H9 (cell line): Measurements from ENCODE around the gene OVCH2. TPM values are rescaled to one million over a fixed set of nuclear protein-coding genes. Genes with fewer than 3 reads are reported as not detected.
A peak's percentile ranks its signal among the peaks of the same experiment; 100 is the strongest.

Source experiments
- DNase-seq: peaks from one replicate; pipeline ENCODE4 v3.0.0-alpha.2; 2017
- H2AFZ ChIP-seq: one replicate; pipeline ENCODE4 v1.6.1; 2013; ENCODE audit warnings: mild to moderate bottlenecking, low read length, control low read depth, moderate library complexity
- H2AK5ac ChIP-seq: 2 replicates; pipeline ENCODE4 v1.6.1; 2013; ENCODE audit warnings: low read length, control low read depth, mixed read lengths; ENCODE audit not compliant: insufficient read length
- H2BK120ac ChIP-seq: one replicate; pipeline ENCODE4 v1.6.1; 2013; ENCODE audit warnings: low read depth, mild to moderate bottlenecking, low read length, control low read depth, inconsistent platforms; ENCODE audit not compliant: poor library complexity, severe bottlenecking
- H2BK12ac ChIP-seq: 2 replicates; pipeline ENCODE4 v1.6.1; 2013; ENCODE audit warnings: low read length, control low read depth, mixed read lengths, low read depth; ENCODE audit not compliant: insufficient read length
- H2BK15ac ChIP-seq: 2 replicates; pipeline ENCODE4 v1.6.1; 2013; ENCODE audit warnings: low read depth, low read length, control low read depth
- H2BK20ac ChIP-seq: one replicate; pipeline ENCODE4 v1.6.1; 2013; ENCODE audit warnings: low read depth, mild to moderate bottlenecking, low read length, control low read depth, inconsistent platforms; ENCODE audit not compliant: poor library complexity, severe bottlenecking
- H2BK5ac ChIP-seq: 2 replicates; pipeline ENCODE4 v1.6.1; 2013; ENCODE audit warnings: low read length, control low read depth, mixed read lengths; ENCODE audit not compliant: insufficient read length
- H3K14ac ChIP-seq: 2 replicates; pipeline ENCODE4 v1.6.1; 2013; ENCODE audit warnings: low read length, control low read depth; ENCODE audit not compliant: insufficient read depth
- H3K18ac ChIP-seq: 2 replicates; pipeline ENCODE4 v1.6.1; 2013; ENCODE audit warnings: low read depth, mild to moderate bottlenecking, mixed read lengths, low read length, control low read depth; ENCODE audit not compliant: insufficient read length
- H3K23ac ChIP-seq: 2 replicates; pipeline ENCODE4 v1.6.1; 2013; ENCODE audit warnings: low read length, control low read depth, mixed read lengths, low read depth; ENCODE audit not compliant: insufficient read length
- H3K23me2 ChIP-seq: 2 replicates; pipeline ENCODE4 v1.6.1; 2013; ENCODE audit warnings: low read depth, mild to moderate bottlenecking, mixed read lengths, low read length, control low read depth; ENCODE audit not compliant: insufficient read length, poor library complexity, severe bottlenecking
- H3K27ac ChIP-seq: 2 replicates; pipeline ENCODE4 v1.5.1; 2013; ENCODE audit warnings: low read length, control low read depth, mixed read lengths, low read depth; ENCODE audit not compliant: insufficient read length
- H3K27me3 ChIP-seq: 2 replicates; pipeline ENCODE4 v1.6.1; 2013; ENCODE audit warnings: low read length, control low read depth, inconsistent platforms; ENCODE audit not compliant: insufficient read depth
- H3K4ac ChIP-seq: 2 replicates; pipeline ENCODE4 v1.6.1; 2013; ENCODE audit warnings: low read depth, mild to moderate bottlenecking, control low read depth, inconsistent platforms, low read length, moderate library complexity
- H3K4me1 ChIP-seq: 2 replicates; pipeline ENCODE4 v1.6.1; 2013; ENCODE audit warnings: low read length, control low read depth, inconsistent platforms; ENCODE audit not compliant: insufficient read depth
- H3K4me2 ChIP-seq: 2 replicates; pipeline ENCODE4 v1.6.1; 2013; ENCODE audit warnings: low read length, control low read depth, mixed read lengths; ENCODE audit not compliant: insufficient read length, insufficient read depth
- H3K56ac ChIP-seq: 2 replicates; pipeline ENCODE4 v1.6.1; 2013; ENCODE audit warnings: low read depth, mild to moderate bottlenecking, mixed read lengths, low read length, control low read depth; ENCODE audit not compliant: insufficient read length
- H3K79me1 ChIP-seq: 2 replicates; pipeline ENCODE4 v1.6.1; 2013; ENCODE audit warnings: low read depth, mild to moderate bottlenecking, moderate library complexity, low read length, control low read depth, inconsistent platforms; ENCODE audit not compliant: insufficient read depth, poor library complexity, severe bottlenecking
- H3K79me2 ChIP-seq: 2 replicates; pipeline ENCODE4 v1.6.1; 2013; ENCODE audit warnings: low read length, control low read depth, inconsistent platforms; ENCODE audit not compliant: insufficient read depth
- H3K9ac ChIP-seq: 2 replicates; pipeline ENCODE4 v1.6.1; 2013; ENCODE audit warnings: low read length, control low read depth, mixed read lengths; ENCODE audit not compliant: insufficient read length; ENCODE audit errors: extremely low read depth
- H3K9me3 ChIP-seq: one replicate; pipeline ENCODE4 v1.6.1; 2013; ENCODE audit warnings: low read depth, low read length, inconsistent platforms; ENCODE audit not compliant: control insufficient read depth
- H3T11ph ChIP-seq: one replicate; pipeline ENCODE4 v1.6.1; 2013; ENCODE audit warnings: mild to moderate bottlenecking, low read length, control low read depth, inconsistent platforms
- H4K20me1 ChIP-seq: one replicate; pipeline ENCODE4 v1.6.1; 2013; ENCODE audit not compliant: control insufficient read depth, insufficient read length, insufficient read depth
- H4K5ac ChIP-seq: 2 replicates; pipeline ENCODE4 v1.6.1; 2013; ENCODE audit warnings: low read depth, mild to moderate bottlenecking, mixed read lengths, low read length, control low read depth; ENCODE audit not compliant: insufficient read length
- H4K8ac ChIP-seq: replicated peaks from 2 replicates; pipeline ENCODE4 v1.6.1; 2013; ENCODE audit warnings: low read length, control low read depth, mixed read lengths, low read depth; ENCODE audit not compliant: insufficient read length
- H4K91ac ChIP-seq: 2 replicates; pipeline ENCODE4 v1.6.1; 2013; ENCODE audit warnings: low read depth, mild to moderate bottlenecking, moderate library complexity, mixed read lengths, low read length, control low read depth; ENCODE audit not compliant: insufficient read length
- H3K27ac Mint-ChIP-seq, 3 experiments: 2 replicates in 2 of 3; 3 replicates in 1 of 3; pipeline ENCODE4 v1.8.0; 2020 to 2021; ENCODE audit warnings: mixed read lengths in 3 of 3, mild to moderate bottlenecking in 1 of 3, moderate library complexity in 1 of 3
- H3K27me3 Mint-ChIP-seq: 2 replicates; pipeline ENCODE4 v1.8.0; 2021; ENCODE audit warnings: low read depth, mild to moderate bottlenecking, moderate library complexity, mixed read lengths
- H3K36me3 Mint-ChIP-seq, 3 experiments: 2 replicates in 2 of 3; 3 replicates in 1 of 3; pipeline ENCODE4 v1.8.0; 2020 to 2021; ENCODE audit warnings: low read depth in 3 of 3, mixed read lengths in 3 of 3; ENCODE audit not compliant: insufficient read depth in 1 of 3
- H3K4me1 Mint-ChIP-seq, 2 experiments: 2 replicates each; pipeline ENCODE4 v1.8.0; 2020; ENCODE audit warnings: mixed read lengths in 2 of 2
- H3K4me3 Mint-ChIP-seq, 2 experiments: 2 replicates in 1 of 2; 3 replicates in 1 of 2; pipeline ENCODE4 v1.8.0; 2020 to 2021; ENCODE audit warnings: mild to moderate bottlenecking in 2 of 2, mixed read lengths in 2 of 2, moderate library complexity in 1 of 2
- H3K9me3 Mint-ChIP-seq, 2 experiments: 2 replicates in 1 of 2; 3 replicates in 1 of 2; pipeline ENCODE4 v1.8.0; 2020; ENCODE audit warnings: mild to moderate bottlenecking in 2 of 2, mixed read lengths in 2 of 2, moderate library complexity in 1 of 2
- CTCF ChIP-seq: fragments of 200-600 bp; sonication (generic); conservative IDR thresholded peaks from 3 replicates; pipeline ENCODE4 v1.8.0; 2021; ENCODE audit warnings: antibody characterized with exemption, mild to moderate bottlenecking
- WGBS: extraction: QIAGEN DNeasy Blood & Tissue Kit; methylation state at CpG from one replicate; pipeline ENCODE4 v1.1.7; 2013; ENCODE audit warnings: missing lambda C conversion rate, low lambda C conversion rate, mixed read lengths; ENCODE audit not compliant: insufficient read length; ENCODE audit errors: extremely low coverage; 5-methylcytosine and 5-hydroxymethylcytosine counted together
- total RNA-seq: library from RNA; stranded (reverse); gene quantifications from 2 replicates; pipeline ENCODE4 v1.2.1, GENCODE V29; 2021

OVCH2 gene
- total RNA-seq, 1 experiment from 2014 or later: 0.46 TPM

- Histone ChIP-seq H2BK20ac (no peak overlapping the region), H4K20me1 (no peaks in the 10 kb centered on the region), H2BK12ac (no peak overlapping the region), H3K4me1 (peaks cover 5% of the 10 kb centered on the region; the same call in 1 of the 2 replicates), H2BK120ac (no peak overlapping the region), H3K79me2 (no peaks in the 10 kb centered on the region), H3K4me2 (no peak overlapping the region), H3K9me3 (peaks cover 12% of the 10 kb centered on the region), H4K5ac (no peak overlapping the region), H3K27ac (no peak overlapping the region), H4K91ac (no peak overlapping the region), H3K4ac (no peak overlapping the region), H4K8ac (no peak overlapping the region), H3K23ac (no peak overlapping the region), H3T11ph (no peak overlapping the region), H2BK5ac (no peak overlapping the region), H3K18ac (no peak overlapping the region), H3K56ac (no peak overlapping the region), H3K79me1 (no peaks in the 10 kb centered on the region), H3K14ac (no peak overlapping the region), H3K27me3 (no peaks in the 10 kb centered on the region), H3K9ac (no peak overlapping the region), H3K23me2 (no peaks in the 10 kb centered on the region), H2BK15ac (no peak overlapping the region), H2AFZ (no peak overlapping the region), H2AK5ac (no peak overlapping the region)
- WGBS: no CpG with 5 or more reads among the region's 7 CpGs
- Mint-ChIP-seq H3K4me3 (no peak overlapping the region), H3K27ac (peak overlapping the region in 1 of 3 experiments; percentile 57; a peak in 1 of 7 replicates), H3K36me3 (peaks cover 38 to 73% (median 67%) of the 10 kb centered on the region in 3 experiments), H3K4me1 (peaks cover 38 to 40% of the 10 kb centered on the region in 2 experiments), H3K27me3 (no peaks in the 10 kb centered on the region; the same call in none of the 2 replicates), H3K9me3 (peaks cover 12 to 19% of the 10 kb centered on the region in 2 experiments)
- TF ChIP-seq CTCF: no peak
- no peak for DNase-seq
Measured at GRCh38 chr11:7668464-7668863, 37.8 kb downstream of the OVCH2 start.
